ENCODE data around the gene PIK3C2A. TPM values are rescaled to one million over a fixed set of nuclear protein-coding genes. Genes with fewer than 3 reads are reported as not detected.

PIK3C2A gene
- total RNA-seq = 100 to 1,000 TPM in 3 of 4 donors, 10 to 100 TPM in 1; 94.0 to 207 (median 132) TPM

- WGBS, 2 donors = 0% methylated on average over 22 to 37 of the region's 72 CpGs
These were observed at the start of gene PIK3C2A for GRCh38 chr11:17207317-17208256. Gene PIK3C2A, minus strand, starts transcription at chr11:17207986. Its CDS starts 38,245 bp downstream, at chr11:17169741.

GRCh38 chr11:17257196-17257595 is 49.4 kb upstream of the PIK3C2A start:
- no peak for TF ChIP-seq POLR2A (IDR thresholded peaks at IDR 0.05)
- TF ChIP-seq CTCF (IDR thresholded peaks at IDR 0.05) = no peak
- no peak overlapping the region for H3K27ac ChIP-seq
- intact Hi-C loops (cut with DNase I) = no loop called here
- no peaks in the 10 kb centered on the region for H3K9me3 ChIP-seq
- no peaks in the 10 kb centered on the region for H3K36me3 ChIP-seq
- WGBS, 2 donors = 80 to 91% methylated on average over 1 of the region's 1 CpG
- DNase-seq = no peak
- H3K4me3 ChIP-seq (replicated peaks in 1 of 3) = no peak overlapping the region
- no peaks in the 10 kb centered on the region for H3K4me1 ChIP-seq
- H3K27me3 ChIP-seq = no peaks in the 10 kb centered on the region

More at GRCh38 chr11:17207317-17208256, at the start of gene PIK3C2A:
- intact Hi-C loops (cut with DNase I) = loop anchor here (5.0 kb wide), 1 partner anchor 130 kb away; the partner anchor contains the start of gene RPS13
- no peaks in the 10 kb centered on the region for H3K27me3 ChIP-seq
- H3K4me3 ChIP-seq (replicated peaks in 1 of 3) = peak within 1 kb of the TSS; percentile 11 to 90 (median 75)
- no peaks in the 10 kb centered on the region for H3K9me3 ChIP-seq
- TF ChIP-seq POLR2A (IDR thresholded peaks at IDR 0.05) = peak; percentile 92 to 99
- TF ChIP-seq CTCF (IDR thresholded peaks at IDR 0.05) = no peak
- no peaks in the 10 kb centered on the region for H3K36me3 ChIP-seq
- peaks cover 19 to 21% of the 10 kb centered on the region in 2 donors for H3K4me1 ChIP-seq
- H3K27ac ChIP-seq = peak within 1 kb of the TSS; percentile 95 to 98 (median 98)
- DNase-seq = peak; percentile 99

GRCh38 chr11:17256512-17256911 is 48.7 kb upstream of the PIK3C2A start:
- no peaks in the 10 kb centered on the region for H3K27me3 ChIP-seq
- H3K4me1 ChIP-seq = no peaks in the 10 kb centered on the region
- no peaks in the 10 kb centered on the region for H3K9me3 ChIP-seq
- 88 to 94% methylated on average over 3 of the region's 3 CpGs for WGBS, 2 donors
- no peak overlapping the region for H3K27ac ChIP-seq
- intact Hi-C loops (cut with DNase I) = no loop called here
- H3K36me3 ChIP-seq = no peaks in the 10 kb centered on the region
- DNase-seq = no peak
- TF ChIP-seq POLR2A (IDR thresholded peaks at IDR 0.05) (no peak), CTCF (IDR thresholded peaks at IDR 0.05) (no peak)
- H3K4me3 ChIP-seq (replicated peaks in 1 of 3) = no peak overlapping the region

DNA sequence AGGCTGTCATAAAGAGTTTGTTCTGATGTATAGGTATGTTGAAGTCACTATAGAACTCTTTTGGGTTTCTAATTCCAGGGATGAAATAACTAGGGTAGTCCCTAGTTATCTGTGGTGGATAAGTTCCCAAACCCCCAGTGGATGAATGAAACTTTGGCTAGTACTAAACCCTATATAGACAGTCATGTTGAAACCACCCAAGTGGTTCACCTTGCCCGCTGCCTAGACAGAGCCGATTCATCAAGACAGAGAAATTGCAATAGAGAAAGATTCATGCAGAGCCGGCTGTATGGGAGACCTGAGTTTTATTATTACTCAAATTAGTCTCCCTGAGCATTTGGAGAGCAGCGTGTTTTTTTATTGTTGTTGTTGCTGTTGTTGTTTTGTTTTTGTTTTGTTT is 44.9 kb upstream of the PIK3C2A start:
- no peak for DNase-seq
- Histone ChIP-seq H3K27me3 (no peaks in the 10 kb centered on the region), H3K27ac (no peak overlapping the region), H3K36me3 (no peaks in the 10 kb centered on the region), H3K4me3 (replicated peaks in 1 of 3) (no peak overlapping the region), H3K9me3 (no peaks in the 10 kb centered on the region), H3K4me1 (no peaks in the 10 kb centered on the region)
- intact Hi-C loops (cut with DNase I) = no loop called here
- 73 to 80% methylated on average over 4 of the region's 4 CpGs for WGBS, 2 donors
- TF ChIP-seq CTCF (IDR thresholded peaks at IDR 0.05) (no peak), POLR2A (IDR thresholded peaks at IDR 0.05) (no peak)
